HEK293 (cell line): ENCODE results near the gene FHIT.

Experiments used
- BCL11B ChIP-seq: fragments of 450-650 bp; formaldehyde crosslinking; IDR thresholded peaks from 2 replicates; pipeline ENCODE4 v1.5.1; 2016; ENCODE audit warnings: low read depth, missing biosample characterization, missing genetic modification characterization
- CTCF ChIP-seq: fragments of 450-650 bp; formaldehyde crosslinking; IDR thresholded peaks from 2 replicates; pipeline ENCODE4 v1.5.1; 2016; ENCODE audit warnings: missing biosample characterization, missing genetic modification characterization
- ZBTB11 ChIP-seq: fragments of 450-650 bp; formaldehyde crosslinking; conservative IDR thresholded peaks from 2 replicates; pipeline ENCODE4 v1.5.1; 2016; ENCODE audit warnings: low read depth, missing biosample characterization, missing genetic modification characterization
- ZBTB7A ChIP-seq: fragments of 450-650 bp; formaldehyde crosslinking; IDR thresholded peaks from 2 replicates; pipeline ENCODE4 v1.5.1; 2016; ENCODE audit warnings: low read depth, missing biosample characterization, missing genetic modification characterization
- ZBTB8A ChIP-seq: fragments of 450-650 bp; formaldehyde crosslinking; IDR thresholded peaks from 2 replicates; pipeline ENCODE4 v1.5.1; 2016; ENCODE audit warnings: missing biosample characterization, missing genetic modification characterization
- ZFP69B ChIP-seq: fragments of 450-650 bp; formaldehyde crosslinking; IDR thresholded peaks from 2 replicates; pipeline ENCODE4 v1.5.1; 2016; ENCODE audit warnings: missing biosample characterization, missing genetic modification characterization
- ZIC2 ChIP-seq: fragments of 450-650 bp; formaldehyde crosslinking; IDR thresholded peaks from 2 replicates; pipeline ENCODE4 v1.5.1; 2016; ENCODE audit warnings: missing biosample characterization, missing genetic modification characterization
- ZNF112 ChIP-seq: fragments of 450-650 bp; formaldehyde crosslinking; IDR thresholded peaks from 2 replicates; pipeline ENCODE4 v1.5.0; 2017; ENCODE audit warnings: missing biosample characterization, missing genetic modification characterization
- ZNF223 ChIP-seq: fragments of 450-650 bp; formaldehyde crosslinking; IDR thresholded peaks from 2 replicates; pipeline ENCODE4 v1.5.1; 2016; ENCODE audit warnings: missing biosample characterization, missing genetic modification characterization
- ZNF274 ChIP-seq, 2 experiments: fragments of 200-500 bp in 1 of 2; fragments of 450-650 bp in 1 of 2; sonication (Bioruptor generic) in 1 of 2; formaldehyde crosslinking in 1 of 2; IDR thresholded peaks; 2 replicates each; pipeline versions ENCODE4 v1.5.1 to v1.6.1; 2014 to 2016; ENCODE audit warnings: borderline replicate concordance in 1 of 2, inconsistent platforms in 1 of 2, low read length in 1 of 2, missing biosample characterization in 1 of 2, missing genetic modification characterization in 1 of 2
- ZNF37A ChIP-seq: fragments of 450-650 bp; IDR thresholded peaks from 2 replicates; pipeline ENCODE4 v1.5.1; 2018; ENCODE audit warnings: missing biosample characterization, missing genetic modification characterization
- ZNF777 ChIP-seq: fragments of 450-650 bp; formaldehyde crosslinking; IDR thresholded peaks from 2 replicates; pipeline ENCODE4 v1.5.1; 2017; ENCODE audit warnings: missing biosample characterization, missing genetic modification characterization, borderline replicate concordance
- ZSCAN23 ChIP-seq: fragments of 450-650 bp; formaldehyde crosslinking; IDR thresholded peaks from 2 replicates; pipeline ENCODE4 v1.5.1; 2016; ENCODE audit warnings: missing biosample characterization, missing genetic modification characterization

GRCh38 chr3:60413551-60413950, 837.7 kb downstream of the FHIT start:
- TF ChIP-seq CTCF (tag by site-specific recombination) (no peak), ZNF274 (IDR thresholded peaks at IDR 0.05; ENCODE audit: low read length) (no peak), ZNF274 (tag by site-specific recombination; IDR thresholded peaks at IDR 0.05; ENCODE audit: borderline replicate concordance) (no peak), ZNF37A (tag by site-specific recombination) (no peak), ZIC2 (tag by site-specific recombination) (no peak), ZBTB8A (no peak), ZNF112 (no peak), ZNF777 (no peak), BCL11B (tag by site-specific recombination) (no peak), ZNF223 (tag by site-specific recombination) (no peak), ZBTB7A (tag by site-specific recombination) (no peak), ZSCAN23 (tag by site-specific recombination) (no peak), ZBTB11 (tag by site-specific recombination) (no peak), ZFP69B (tag by site-specific recombination) (no peak)
